Fibroblast of skin of abdomen (primary cell): ENCODE results near the gene POLN.
A peak's percentile ranks its signal among the peaks of the same experiment; 100 is the strongest.
"Not testable (repeated sequence)": the region's sequence is repeated elsewhere in the genome, so short reads cannot be mapped to it uniquely, and the experiment has no call there.

Source experiments
- DNase-seq: peaks from one replicate; pipeline ENCODE4 v3.0.0-alpha.2; 2013

Gene POLN

DNA sequence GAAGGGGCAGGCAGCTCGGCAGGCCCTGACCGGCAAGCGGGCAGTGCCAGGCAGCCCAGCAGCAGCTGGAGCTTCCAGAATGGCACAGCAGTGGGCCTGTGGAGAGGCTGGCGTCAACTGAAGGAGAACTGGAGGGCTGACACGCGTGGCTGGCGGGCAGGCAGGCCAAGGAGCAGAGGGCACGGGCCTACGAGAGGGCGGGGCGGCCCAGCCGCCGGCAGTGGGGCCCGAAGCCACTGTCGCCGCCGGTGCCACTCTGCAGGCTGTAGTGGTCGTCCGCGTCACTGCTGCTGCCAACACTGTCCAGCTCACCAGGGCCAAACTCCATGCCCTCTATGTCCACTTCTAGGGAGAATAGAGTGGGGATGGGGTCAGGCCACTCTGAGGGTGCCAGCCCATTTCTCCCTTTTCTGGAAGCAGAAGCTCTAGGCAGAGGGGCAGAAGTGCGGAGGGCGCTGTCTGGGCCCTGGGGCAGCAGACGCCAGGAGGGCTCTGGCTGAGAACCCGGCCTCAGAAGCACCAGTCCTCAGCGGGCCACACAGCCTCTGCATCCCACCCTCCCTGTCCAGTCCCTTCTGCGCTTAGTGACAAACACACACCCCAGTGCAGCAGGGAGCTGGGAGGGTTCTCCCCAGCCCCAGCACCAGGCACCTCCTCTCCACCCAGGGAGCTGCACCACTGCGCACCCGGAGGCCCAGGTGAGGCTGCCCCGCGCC, 8.6 kb upstream of the POLN start:
- no peak for DNase-seq

DNA sequence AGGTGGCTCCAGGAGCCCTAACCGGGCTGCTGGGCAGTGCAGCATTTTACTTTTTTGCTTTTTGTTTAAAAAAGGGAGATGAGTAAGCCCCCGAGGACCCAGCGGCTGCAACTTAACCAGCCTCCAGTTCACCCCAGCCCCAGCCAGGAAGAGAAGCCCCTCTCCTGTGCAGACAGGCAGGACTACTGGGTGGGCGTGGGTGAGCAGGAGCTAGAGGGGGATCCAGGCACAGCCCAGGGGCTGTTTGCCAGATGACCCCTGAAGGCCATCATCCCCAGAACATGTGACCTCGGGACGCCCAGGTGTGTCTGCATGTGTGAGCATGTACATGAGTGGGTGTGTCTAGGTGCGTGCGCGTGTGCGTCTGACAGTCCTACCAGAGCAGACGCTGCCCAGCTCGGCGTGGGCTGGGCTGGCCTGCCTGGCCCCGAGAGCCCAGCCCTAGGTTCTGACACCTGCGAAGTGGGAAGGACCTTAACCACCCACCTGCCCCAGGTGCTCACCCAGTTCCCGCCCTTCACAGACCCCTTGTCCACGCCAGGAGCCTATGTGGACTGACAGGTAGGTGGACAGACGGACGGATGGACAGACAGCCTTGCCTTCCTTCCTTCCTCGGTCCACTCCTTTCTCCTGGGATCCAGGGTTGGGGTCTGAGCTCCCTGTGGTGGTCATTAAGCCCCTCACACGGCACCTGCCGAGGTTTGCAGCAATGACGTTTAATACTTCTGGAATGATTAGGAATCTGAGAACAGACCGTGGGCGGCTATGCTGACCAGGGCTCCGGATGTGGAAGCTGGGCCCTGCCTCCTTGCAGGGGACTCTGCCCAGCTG, 7.8 kb upstream of the POLN start:
- no peak for DNase-seq

DNA sequence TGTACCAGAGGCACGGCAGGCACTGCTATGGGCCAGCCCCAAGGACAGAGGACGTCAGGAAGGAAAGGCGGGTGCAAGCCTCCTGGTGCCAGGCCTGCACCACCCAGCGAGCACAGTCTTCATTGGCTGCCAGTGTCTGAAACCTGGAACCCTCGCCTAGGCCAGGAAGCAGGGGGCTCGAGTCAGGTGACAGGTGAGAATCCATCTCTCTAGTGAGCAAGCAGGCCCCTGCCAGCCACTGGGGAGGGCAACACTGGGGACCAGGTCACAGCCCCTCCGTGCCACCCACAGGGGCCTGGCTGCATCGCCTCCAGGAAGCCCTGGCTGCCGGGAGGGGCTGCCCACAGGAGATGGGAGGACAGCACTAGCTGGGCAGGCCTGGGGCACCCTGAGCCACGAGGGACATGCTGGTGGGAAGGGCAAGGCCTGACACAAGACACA, 6.9 kb upstream of the POLN start:
- no peak for DNase-seq

DNA sequence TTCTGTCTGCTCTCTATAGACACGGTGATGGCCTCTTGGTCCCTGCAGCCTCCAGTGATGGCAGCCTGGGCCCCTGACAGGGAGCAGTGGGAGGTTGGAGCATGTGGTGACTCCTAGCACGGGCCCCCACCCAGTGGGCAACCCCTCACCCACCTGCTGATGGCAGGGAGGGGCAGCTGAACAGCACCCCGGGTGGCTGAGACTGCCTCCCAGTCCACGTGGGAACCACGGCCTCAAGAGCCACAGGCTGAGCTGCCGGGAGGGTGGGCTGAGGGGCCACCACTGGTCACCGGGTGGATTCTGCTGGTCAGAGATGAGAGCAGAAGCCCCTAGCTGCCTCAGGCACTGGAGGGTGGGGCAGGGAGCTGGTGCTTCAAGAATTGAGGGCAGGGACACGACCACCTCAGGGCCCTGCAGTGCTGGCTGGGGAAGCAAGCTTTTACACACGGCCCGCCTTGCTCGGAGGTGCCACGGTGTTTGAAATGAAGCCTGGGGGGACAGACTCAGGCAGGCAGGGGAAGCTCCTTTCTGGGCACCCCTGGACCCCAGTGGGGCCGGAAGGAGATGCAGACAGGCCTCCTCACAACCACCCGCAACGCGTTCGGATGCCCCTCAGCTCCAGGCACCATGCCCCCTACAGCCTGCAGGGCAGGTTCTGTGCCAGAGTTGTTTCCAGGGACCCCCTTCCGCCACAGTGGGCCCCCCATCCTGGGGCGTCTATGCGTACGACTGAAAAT, 6.3 kb upstream of the POLN start:
- no peak for DNase-seq

DNA sequence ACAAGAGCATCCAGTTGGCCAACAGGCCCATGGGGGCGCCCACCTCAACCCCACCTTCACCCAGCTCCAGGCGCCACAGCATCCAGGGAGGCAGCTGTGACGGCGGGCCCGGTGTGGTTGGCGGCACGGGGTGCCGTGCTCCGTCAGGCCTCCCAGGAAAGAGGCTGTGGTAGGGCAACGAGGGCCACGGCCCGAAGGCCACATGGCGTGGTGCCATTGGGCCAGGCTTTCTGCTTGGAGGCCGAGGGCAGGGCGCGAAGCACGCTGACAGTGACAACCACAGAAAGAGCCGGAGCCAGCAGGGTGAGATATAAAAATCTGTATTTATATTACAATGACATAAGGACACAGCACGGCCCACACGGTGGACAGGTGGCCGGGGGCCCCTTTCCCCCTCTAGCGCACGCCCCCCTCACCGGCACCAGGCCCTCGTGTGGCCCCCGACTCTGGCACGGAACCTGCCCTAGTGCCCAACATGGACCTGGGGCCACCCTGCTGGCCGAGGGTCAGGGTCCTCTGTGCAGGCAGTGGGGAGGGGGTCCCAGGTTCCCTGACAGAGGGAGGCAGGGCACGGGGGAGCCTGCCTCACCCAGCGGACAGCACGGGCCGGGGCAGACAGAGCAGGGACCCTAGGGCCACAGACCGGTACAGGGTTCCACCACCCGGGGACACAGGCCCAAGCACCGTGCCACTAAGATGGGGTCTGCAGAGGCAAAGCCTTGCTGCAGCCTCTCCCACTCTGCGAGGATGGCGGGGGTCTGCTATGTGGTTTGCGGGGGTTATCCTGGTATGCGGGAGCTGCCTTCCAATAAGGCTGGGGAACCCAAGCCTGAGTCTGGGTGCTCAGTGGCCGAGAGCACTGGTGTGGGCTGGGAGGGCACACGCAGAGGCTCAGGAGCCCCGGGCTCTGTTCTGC, 5.5 kb upstream of the POLN start:
- DNase-seq, result no peak

DNA sequence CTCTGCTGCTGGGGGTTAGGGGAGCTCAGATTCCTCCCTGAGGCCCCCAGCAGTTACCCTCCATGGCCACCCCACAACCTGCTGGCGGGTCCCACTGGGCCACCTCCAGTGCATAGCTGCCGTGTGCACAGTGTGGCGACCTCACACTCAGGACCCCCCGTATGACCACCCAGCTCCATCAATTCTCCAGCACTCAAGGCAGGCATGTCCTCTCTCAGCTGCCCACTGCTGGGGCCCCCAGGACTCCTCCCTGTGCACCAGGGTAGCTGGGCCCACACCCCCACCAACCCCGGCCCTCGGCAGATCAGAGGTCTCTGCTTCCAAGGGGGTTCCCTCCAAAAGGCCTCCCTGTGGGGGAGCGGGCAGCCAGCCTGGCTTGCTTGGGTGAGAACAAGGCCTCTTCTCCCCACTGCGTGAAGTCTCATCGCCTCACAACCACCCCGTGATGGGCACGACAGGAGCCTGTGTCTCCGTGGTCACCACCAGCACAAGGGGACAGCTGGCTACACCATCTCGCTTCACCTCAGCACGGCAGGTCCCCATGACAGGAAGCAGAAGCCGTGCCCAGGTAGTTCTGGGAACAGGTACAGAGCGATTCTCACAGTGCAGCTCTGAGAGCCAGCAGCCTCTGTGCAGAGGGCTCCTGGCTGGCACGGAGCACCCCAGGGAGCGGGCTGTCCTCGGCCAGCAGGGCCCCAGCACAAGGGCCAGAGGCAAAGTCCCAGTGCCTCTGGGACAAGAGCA, 4.6 kb upstream of the POLN start:
- DNase-seq, result no peak

DNA sequence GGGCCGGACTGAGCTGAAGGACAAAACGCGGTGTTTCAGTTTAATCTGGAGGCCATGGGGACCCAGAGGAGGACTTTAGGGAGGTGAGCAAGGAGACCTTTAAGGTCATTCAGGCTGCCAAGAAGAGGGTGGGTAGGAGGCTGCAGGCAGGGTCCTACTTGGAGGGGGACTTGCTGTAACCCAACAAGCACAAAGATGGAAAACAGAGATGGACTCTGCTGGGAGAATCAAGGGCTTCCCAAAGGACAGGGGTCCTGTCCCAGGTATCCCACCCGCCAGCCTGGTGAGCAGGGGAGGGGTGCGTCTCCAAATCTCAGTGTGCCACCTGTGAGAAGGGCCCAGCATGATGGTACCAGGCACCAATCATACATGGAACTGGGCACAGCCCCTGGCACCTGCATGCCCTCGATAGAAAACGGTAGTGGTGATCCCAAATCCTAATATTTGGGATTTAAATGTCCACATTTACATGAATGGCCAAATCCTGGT, 3.9 kb upstream of the POLN start:
- no peak for DNase-seq

DNA sequence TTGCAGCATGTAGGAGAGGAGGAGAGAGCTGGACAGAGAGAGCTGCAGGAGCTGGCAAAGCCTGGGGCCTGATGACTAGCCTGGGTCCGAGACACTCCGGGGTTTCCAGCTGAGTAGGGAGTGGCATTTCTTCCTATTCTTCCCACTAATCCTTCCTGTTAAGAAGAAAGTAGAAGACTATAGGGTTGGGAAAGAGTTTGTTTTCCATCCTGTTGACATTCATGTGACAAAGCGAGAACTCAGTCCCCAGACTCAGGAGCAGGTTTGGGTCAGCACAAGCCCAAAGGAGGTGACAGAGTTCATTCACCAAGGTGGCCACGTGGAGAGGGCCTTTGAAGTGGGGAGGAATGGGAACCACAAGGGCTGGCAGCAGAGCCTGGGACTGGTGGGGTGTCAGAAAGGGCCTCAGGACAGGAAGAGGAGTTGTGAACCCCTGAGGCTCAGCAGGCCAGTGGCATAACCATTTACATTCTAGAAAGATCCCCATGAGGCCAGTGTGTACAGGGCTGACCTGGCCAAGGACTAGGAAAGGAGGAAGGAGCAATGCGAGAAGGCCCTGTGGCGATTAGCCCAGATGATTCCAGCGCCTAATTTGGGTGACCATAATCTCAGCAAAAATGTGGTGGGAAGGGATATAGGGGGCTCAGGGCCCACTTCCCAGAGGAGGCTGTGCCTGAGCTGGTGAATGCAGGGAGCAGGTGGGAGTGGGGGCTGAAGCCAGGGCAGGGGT, 3.3 kb upstream of the POLN start:
- DNase-seq, result no peak

DNA sequence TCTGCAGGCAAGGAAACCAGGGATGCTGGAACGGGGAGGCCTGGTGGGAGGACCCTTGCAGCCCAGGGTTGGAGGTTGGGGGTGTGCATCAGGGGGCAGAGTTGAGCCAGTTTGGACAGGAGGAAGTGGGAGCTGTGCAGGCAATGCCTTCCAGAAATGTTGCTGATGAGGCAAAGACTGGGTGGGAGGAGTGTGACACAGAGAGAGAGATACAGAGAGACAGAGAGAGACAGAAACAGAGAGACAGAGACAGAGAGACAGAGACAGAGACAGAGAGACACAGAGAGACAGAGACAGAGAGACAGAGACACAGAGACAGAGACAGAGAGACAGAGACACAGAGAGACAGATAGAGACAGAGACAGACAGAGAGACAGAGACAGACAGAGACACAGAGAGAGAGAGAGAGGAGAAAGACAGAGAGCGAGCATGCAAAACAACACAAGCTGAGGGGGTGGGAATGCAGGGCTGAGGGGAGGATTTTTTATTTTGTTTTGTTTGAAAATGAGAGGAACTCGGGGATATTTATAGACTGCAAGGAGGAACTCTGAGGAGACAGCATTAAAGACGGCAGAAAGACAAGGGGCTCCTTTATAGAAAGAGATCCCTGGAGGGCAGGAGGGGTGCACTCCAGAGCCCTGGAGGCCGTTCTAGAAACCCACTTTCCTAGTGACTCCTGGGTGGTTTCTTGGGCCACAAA, 1.9 kb upstream of the POLN start:
- peak; percentile 45 for DNase-seq

DNA sequence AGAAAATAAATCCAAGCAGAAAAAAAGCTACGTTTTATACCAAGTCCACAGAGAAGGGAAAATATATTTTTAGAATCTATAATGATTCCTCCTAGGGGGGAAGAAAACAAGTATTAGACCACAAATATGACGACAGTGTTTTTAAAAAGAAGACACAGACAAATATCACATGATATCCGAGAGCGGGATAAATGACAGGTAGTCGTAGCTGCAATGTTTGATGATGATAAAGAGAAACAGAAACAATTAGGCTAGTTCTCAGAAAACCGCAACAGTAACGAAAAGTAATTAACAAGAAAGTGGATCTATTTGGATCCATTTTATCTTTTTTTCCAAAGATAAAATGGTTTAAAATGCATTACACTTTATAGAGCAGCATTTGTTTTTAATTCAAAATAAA, 918 bp downstream of the POLN start:
- no peak for DNase-seq

DNA sequence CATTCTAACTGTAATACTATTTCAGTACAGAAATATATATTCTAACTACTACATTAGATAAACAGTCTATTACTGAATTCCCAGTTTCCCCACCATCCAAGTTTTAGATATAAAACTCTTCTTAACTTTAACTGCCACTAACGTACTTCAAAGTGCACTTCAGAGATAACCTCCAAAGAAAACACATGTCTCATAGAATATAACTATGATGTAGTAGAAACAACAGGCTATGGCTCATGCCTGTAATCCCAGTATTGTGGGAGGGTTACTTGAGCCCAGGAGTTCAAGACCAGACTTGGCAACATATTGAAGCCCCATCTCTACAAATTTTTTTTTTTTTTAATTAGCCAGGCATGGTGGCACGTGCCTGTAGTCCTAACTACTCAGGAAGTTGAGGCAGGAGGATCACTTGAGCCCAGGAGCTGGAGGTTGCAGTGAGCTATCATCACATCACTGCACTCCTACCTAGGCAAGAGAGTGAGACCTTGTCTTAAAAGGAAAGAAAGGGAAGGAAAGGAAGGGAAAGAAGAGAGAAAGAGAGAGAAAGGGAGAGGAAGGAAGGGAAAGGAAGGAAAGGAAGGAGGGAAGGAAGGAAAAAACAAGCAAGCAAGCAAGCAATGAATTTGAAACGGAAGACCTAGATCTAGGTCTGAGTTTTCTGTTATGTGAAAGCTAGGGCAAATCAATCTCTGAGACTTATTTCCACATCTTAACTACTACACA, 4.8 kb downstream of the POLN start:
- no peak for DNase-seq

DNA sequence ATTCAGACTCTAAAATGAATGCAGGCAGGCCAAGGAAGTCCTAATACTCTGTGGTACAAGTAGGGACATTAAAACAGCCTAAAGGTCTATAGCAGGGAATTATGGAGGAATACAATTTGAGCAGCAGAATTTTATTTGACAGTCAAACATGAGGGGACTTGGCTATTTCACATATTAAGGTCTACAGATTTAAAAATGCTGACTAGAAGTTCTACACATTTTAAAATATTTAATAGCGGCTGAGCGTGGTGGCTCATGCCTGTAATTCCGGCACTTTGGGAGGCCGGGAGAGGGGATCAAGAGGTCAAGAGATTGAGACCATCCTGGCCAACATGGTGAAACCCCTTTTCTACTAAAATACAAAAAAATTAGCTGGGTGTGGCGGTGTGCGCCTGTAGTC, 10.8 kb downstream of the POLN start:
- DNase-seq, result no peak

DNA sequence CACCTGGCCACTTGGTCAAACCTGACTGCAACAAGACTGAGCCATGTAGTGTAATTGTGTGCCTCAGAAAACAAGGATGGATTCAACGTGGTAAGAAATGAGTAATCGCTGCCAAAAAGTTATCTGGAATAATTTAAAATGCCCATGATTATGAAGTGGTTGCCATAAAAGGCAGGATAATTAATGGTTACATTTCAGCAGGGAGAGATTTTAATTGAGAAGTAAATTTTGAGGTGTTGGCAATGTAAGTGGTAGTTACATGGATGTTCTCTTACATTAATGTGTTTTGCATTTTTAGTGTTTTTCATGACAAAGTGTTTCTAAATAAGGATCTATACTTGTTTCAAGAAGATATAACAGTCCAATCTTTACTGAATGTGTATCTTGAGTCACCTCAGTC, 15.7 kb downstream of the POLN start:
- no peak for DNase-seq

DNA sequence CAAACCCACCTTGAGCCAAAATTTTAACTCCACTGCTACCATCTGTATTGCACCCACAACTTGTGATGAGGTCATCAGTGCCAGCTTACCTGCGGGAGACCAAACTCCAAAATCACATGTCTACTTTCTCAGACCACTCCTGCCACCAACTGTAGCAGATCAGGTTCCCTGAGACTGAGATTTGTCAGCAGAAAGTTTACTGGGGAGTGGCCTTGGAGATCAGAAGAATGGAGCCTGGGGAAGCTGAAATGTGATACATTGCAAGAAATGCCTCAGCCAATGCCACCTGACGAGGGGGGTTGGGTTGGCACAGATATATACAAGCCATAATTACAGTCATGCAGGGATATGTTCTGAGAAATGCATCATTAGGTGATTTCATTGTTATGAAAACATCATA, 19.1 kb downstream of the POLN start:
- DNase-seq, result no peak

DNA sequence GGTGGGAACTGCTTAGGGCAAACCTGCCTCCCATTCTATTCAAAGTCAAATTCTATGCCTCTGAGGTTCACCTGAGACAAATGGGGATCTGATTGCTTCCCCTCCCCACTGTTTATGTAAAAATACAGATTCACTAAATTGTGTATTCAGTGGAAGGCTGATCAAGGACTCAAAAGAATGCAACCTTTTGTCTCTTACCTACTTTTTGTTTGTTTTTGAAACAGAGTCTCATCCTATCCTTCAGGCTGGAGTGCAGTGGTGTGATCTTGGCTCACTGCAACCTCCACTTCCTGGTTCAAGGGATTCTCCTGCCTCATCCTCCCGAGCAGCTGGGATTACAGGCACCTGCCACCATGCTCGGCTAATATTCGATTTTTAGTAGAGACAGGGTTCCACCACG, 20.5 kb downstream of the POLN start:
- DNase-seq, result not testable (repeated sequence)

DNA sequence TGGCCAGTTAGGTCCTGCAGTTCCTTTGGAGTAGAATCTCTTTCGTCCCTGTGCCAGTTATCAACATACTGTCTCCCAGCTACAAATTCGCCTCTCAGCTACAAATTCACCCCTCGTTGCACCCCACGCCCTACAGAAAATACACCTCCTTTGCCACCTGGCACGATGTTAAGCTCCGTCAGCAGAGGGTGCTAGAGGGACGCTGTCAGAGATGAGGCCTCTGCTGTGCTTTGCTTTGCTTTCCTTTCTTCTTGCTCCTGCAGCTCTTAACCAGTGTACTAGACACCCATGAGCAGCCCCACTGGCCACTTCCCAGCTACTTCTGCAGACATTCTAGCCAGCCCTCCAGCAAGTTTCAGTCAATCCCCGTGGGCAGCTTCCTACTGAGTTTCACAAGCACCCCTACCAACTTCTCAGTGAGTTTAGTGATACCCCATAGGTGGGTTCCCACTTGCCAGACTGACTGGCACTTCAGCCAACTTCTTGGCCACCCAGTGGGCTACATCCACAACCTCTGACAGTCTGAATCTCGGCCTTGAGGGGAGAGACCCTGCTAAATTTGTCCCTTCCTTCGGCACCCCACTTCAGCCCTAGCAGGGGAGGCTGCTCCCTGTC, 21.8 kb downstream of the POLN start:
- DNase-seq, result peak; percentile 65

DNA sequence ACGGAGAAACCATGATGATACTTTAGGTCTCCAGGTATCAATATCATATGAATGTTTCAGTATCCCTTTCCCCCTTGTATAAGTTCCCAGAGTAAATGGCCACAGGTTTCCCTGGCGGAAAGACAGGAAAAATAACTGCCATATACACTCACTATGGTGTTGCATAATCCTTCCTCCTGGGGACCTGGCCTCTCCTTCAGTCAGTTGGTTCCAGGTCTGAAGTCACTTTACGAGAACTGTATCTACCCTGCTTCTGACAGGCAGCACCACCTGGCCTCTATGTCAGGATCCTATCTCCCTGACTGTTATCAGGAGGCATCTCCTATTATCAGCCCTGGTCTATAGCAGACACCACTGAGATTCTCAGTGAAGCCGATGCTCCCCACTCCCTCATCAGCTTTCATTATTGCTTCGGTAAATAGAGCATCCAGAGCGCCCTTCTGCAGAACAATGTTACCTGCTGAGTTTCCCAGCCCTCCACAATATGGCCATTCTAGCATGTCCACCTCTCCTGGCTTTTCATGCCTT, 22.6 kb downstream of the POLN start:
- no peak for DNase-seq

DNA sequence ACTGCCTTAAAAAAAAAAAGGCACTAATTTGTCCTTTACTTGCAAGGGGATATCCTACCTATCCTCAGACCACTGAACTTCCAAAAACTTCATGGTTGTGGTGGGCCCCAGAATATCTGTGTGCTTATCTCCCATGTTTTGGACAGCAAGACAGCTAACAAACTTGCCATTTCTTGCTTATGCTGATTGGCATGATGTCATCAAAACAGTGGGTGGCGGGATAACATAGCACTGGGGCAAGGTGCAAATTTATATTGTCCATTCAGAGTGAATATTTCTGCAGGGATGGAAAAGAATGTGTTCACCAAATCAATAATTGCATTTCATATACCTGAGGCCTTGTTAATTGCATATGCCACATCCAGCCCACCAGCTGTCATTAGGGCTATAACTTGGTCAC, 23.5 kb downstream of the POLN start:
- DNase-seq, result no peak

DNA sequence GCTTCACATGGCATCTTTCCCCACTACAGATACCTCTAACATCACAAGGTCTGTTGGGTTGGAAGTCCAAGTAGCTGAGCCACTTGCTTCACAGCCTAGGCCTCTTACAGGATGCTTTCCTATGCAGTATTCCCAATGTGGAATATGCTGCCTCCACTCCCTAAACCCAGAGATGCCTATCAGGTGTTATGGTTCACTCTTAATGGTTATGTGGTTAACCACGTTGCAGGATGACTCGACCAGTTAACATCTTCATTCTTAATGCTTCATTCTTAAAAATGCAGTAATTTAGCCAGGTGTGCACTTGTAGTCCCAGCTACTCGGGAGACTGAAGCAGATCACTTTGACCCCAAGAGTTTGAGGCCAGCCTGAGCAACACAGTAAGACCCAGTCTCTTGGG, 24.2 kb downstream of the POLN start:
- peak; percentile 50 for DNase-seq
